Lower leg skin (tissue), 4 donors: ENCODE results near the gene DGKB. TPM values are rescaled to one million over a fixed set of nuclear protein-coding genes. Genes with fewer than 3 reads are reported as not detected.

Experiments used
- DNase-seq, 2 donors: peaks; one replicate each; pipeline ENCODE4 v3.0.0-alpha.2; 2019; ENCODE audit warnings: low spot score in 2 of 2
- H3K4me3 ChIP-seq: fragments of 200-600 bp; sonication (generic); 2 replicates; pipeline ENCODE4 v1.5.1; 2017; ENCODE audit warnings: mild to moderate bottlenecking, low read depth; ENCODE audit not compliant: poor library complexity, severe bottlenecking
- POLR2A ChIP-seq, 2 donors: fragments of 450-650 bp; IDR thresholded peaks; one replicate each; pipeline ENCODE4 v1.6.1; 2016 to 2017; ENCODE audit warnings: antibody characterized with exemption in 2 of 2, mild to moderate bottlenecking in 1 of 2, moderate library complexity in 1 of 2
- WGBS, 2 donors: methylation state at CpG; one replicate each; pipeline ENCODE4 v1.1.5; 2018; 5-methylcytosine and 5-hydroxymethylcytosine counted together
- intact Hi-C: fragments of 100-400 bp; cut with DNase I; formaldehyde crosslinking; loops from one replicate; pipeline ENCODE4 v1.15.0; 2023; ENCODE audit warnings: low total_unique reads
- total RNA-seq, 4 donors: library from RNA; depleted of rRNA; stranded (reverse); fragments of >200 nt; gene quantifications; one replicate each; pipeline ENCODE4 v1.1.0, GENCODE V29; 2016
- TF ChIP-seq, protein P1 (sequence below), 3 donors: fragments of 450-650 bp; IDR thresholded peaks; one replicate each; pipeline ENCODE4 v1.5.1; 2016; ENCODE audit warnings: antibody characterized with exemption in 3 of 3, mild to moderate bottlenecking in 3 of 3, moderate library complexity in 2 of 3

DGKB gene
- under 1 TPM in 2 of 4 donors, not detected in 2; 0.05 to 0.58 TPM for total RNA-seq

DNA sequence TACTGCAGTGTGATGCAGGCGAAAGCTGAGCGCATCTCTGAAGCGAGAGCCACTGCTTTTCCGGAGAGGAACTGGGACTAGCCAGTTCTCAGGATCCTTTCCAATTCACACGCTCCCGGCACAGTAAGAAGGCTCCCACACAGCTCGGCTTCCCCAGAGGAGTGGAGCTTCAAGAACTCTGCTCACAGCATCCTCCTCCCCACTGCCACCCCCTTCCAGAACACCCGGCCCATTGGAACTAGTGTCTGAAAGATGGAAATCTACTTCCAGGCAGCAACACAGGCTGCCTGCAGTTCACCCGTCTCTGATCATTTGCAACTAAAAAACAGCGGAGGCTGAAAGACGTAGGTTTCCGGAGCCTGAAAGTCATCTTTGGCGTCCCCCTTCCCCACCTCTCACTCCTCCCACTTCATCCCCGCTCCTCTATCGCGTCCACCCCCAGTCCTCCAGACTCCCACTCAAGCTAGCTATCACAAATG lies at the start of gene DGKB:
DGKB (minus strand) TSS at position 163 of the 479 bp plus-strand sequence.
- H3K4me3 ChIP-seq: no peak within 1 kb of the TSS

DNA sequence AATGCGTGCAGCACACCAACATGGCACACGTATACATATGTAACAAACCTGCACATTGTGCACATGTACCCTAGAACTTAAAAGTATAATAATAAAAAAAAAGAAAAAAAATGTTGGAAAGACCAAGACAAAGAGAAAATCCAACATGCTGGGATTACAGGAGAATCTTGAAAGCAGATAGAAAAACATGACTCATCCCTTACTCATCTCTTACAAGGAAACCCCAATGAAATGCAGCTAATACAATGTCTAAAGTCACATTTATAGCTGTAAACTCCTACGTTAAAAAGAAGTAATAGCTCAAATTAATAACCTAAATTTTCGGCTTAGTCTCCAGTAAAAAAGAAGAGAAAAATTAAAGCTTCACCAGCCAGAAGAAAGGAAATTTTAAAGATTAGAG lies 47.5 kb upstream of the DGKB start:
- TF ChIP-seq POLR2A (IDR thresholded peaks at IDR 0.05): no peak
- TF ChIP-seq, protein P1, sequence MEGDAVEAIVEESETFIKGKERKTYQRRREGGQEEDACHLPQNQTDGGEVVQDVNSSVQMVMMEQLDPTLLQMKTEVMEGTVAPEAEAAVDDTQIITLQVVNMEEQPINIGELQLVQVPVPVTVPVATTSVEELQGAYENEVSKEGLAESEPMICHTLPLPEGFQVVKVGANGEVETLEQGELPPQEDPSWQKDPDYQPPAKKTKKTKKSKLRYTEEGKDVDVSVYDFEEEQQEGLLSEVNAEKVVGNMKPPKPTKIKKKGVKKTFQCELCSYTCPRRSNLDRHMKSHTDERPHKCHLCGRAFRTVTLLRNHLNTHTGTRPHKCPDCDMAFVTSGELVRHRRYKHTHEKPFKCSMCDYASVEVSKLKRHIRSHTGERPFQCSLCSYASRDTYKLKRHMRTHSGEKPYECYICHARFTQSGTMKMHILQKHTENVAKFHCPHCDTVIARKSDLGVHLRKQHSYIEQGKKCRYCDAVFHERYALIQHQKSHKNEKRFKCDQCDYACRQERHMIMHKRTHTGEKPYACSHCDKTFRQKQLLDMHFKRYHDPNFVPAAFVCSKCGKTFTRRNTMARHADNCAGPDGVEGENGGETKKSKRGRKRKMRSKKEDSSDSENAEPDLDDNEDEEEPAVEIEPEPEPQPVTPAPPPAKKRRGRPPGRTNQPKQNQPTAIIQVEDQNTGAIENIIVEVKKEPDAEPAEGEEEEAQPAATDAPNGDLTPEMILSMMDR (IDR thresholded peaks at IDR 0.05): no peak
- intact Hi-C loops: no loop called here
- H3K4me3 ChIP-seq: no peak overlapping the region

More for the DNA sequence above, at the start of gene DGKB:
- intact Hi-C loops: no loop called here
- no peak for TF ChIP-seq POLR2A (IDR thresholded peaks at IDR 0.05)
- TF ChIP-seq, protein P1 (IDR thresholded peaks at IDR 0.05): no peak
- 2 to 3% methylated on average over 16 of the region's 16 CpGs for WGBS, 2 donors
- no peak for DNase-seq

GRCh38 chr7:14938181-14938580 lies 35.6 kb upstream of the DGKB start:
- intact Hi-C loops: no loop called here
- no peak overlapping the region for H3K4me3 ChIP-seq
- WGBS, 2 donors: 74 to 76% methylated on average over 1 of the region's 1 CpG
- TF ChIP-seq, protein P1 (IDR thresholded peaks at IDR 0.05): no peak
- TF ChIP-seq POLR2A (IDR thresholded peaks at IDR 0.05): no peak
- DNase-seq: no peak

More for the DNA sequence above, 47.5 kb upstream of the DGKB start:
- 85 to 94% methylated on average over 4 of the region's 4 CpGs for WGBS, 2 donors
- no peak for DNase-seq

GRCh38 chr7:14937581-14937980 lies 35.0 kb upstream of the DGKB start:
- no peak for DNase-seq
- H3K4me3 ChIP-seq: no peak overlapping the region
- intact Hi-C loops: no loop called here
- TF ChIP-seq POLR2A (IDR thresholded peaks at IDR 0.05): no peak
- TF ChIP-seq, protein P1 (IDR thresholded peaks at IDR 0.05): no peak
- WGBS, 2 donors: 71 to 78% methylated on average over 1 of the region's 1 CpG

- DNase-seq: no peak
- intact Hi-C loops: no loop called here
- no peak overlapping the region for H3K4me3 ChIP-seq
- TF ChIP-seq POLR2A (IDR thresholded peaks at IDR 0.05): no peak
- TF ChIP-seq, protein P1 (IDR thresholded peaks at IDR 0.05): no peak
- WGBS, 2 donors: 15 to 17% methylated on average over 5 of the region's 5 CpGs
Observed at GRCh38 chr7:14936554-14936953, 34.0 kb upstream of the DGKB start.

DNA sequence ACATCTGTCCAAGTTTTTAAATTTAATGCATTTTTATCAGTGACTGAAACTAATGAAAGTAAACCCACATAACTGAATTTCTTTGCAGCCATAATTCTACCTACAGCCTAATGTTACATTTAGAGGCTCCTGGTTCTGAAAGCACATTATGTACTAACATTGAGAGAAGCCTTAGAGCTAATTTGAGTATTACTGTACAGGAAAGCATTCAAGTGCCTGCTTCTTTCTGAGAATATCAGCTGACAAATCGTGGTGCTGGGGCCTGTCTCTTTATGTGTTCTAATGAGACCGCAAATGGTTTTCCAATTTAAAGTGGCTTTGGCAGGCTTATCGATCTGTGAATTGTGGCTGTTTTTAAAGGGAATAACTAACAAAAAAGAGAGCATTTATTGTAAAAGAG lies 32.3 kb upstream of the DGKB start:
- 81 to 82% methylated on average over 3 of the region's 3 CpGs for WGBS, 2 donors
- DNase-seq: no peak
- TF ChIP-seq POLR2A (IDR thresholded peaks at IDR 0.05): no peak
- TF ChIP-seq, protein P1 (IDR thresholded peaks at IDR 0.05): no peak
- no peak overlapping the region for H3K4me3 ChIP-seq
- intact Hi-C loops: no loop called here
